Neural cell (in vitro differentiated cells): ENCODE results near the gene ELFN1.

Experiments used
- POLR2AphosphoS5 ChIP-seq: IDR thresholded peaks from 2 replicates; pipeline ENCODE4 v1.6.1; 2012
- TF ChIP-seq, protein P1 (sequence below): fragments of 450-650 bp; IDR thresholded peaks from 2 replicates; pipeline ENCODE4 v1.5.1; 2014; ENCODE audit warnings: antibody characterized with exemption, mild to moderate bottlenecking, moderate library complexity; ENCODE audit not compliant: poor library complexity, severe bottlenecking
- TF ChIP-seq, protein P2 (sequence below): IDR thresholded peaks from 2 replicates; pipeline ENCODE4 v1.6.1; 2012; ENCODE audit warnings: borderline replicate concordance

GRCh38 chr7:1667566-1668395, 2.3 kb upstream of the ELFN1 start:
- TF ChIP-seq POLR2AphosphoS5, result peak; percentile 9
- TF ChIP-seq, protein P1, sequence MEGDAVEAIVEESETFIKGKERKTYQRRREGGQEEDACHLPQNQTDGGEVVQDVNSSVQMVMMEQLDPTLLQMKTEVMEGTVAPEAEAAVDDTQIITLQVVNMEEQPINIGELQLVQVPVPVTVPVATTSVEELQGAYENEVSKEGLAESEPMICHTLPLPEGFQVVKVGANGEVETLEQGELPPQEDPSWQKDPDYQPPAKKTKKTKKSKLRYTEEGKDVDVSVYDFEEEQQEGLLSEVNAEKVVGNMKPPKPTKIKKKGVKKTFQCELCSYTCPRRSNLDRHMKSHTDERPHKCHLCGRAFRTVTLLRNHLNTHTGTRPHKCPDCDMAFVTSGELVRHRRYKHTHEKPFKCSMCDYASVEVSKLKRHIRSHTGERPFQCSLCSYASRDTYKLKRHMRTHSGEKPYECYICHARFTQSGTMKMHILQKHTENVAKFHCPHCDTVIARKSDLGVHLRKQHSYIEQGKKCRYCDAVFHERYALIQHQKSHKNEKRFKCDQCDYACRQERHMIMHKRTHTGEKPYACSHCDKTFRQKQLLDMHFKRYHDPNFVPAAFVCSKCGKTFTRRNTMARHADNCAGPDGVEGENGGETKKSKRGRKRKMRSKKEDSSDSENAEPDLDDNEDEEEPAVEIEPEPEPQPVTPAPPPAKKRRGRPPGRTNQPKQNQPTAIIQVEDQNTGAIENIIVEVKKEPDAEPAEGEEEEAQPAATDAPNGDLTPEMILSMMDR, result no peak
- TF ChIP-seq, protein P2, sequence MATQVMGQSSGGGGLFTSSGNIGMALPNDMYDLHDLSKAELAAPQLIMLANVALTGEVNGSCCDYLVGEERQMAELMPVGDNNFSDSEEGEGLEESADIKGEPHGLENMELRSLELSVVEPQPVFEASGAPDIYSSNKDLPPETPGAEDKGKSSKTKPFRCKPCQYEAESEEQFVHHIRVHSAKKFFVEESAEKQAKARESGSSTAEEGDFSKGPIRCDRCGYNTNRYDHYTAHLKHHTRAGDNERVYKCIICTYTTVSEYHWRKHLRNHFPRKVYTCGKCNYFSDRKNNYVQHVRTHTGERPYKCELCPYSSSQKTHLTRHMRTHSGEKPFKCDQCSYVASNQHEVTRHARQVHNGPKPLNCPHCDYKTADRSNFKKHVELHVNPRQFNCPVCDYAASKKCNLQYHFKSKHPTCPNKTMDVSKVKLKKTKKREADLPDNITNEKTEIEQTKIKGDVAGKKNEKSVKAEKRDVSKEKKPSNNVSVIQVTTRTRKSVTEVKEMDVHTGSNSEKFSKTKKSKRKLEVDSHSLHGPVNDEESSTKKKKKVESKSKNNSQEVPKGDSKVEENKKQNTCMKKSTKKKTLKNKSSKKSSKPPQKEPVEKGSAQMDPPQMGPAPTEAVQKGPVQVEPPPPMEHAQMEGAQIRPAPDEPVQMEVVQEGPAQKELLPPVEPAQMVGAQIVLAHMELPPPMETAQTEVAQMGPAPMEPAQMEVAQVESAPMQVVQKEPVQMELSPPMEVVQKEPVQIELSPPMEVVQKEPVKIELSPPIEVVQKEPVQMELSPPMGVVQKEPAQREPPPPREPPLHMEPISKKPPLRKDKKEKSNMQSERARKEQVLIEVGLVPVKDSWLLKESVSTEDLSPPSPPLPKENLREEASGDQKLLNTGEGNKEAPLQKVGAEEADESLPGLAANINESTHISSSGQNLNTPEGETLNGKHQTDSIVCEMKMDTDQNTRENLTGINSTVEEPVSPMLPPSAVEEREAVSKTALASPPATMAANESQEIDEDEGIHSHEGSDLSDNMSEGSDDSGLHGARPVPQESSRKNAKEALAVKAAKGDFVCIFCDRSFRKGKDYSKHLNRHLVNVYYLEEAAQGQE, result no peak
